CD4-positive, alpha-beta T cell treated with Interleukin-15 for 1 hour (primary cell): Measurements from ENCODE around the gene FURIN.
A peak's percentile ranks its signal among the peaks of the same experiment; 100 is the strongest.
"Not testable (repeated sequence)": the region's sequence is repeated elsewhere in the genome, so short reads cannot be mapped to it uniquely, and the experiment has no call there.

Source experiments
- DNase-seq: peaks from one replicate; pipeline ENCODE4 v3.0.0-alpha.2; 2020

Gene FURIN

GRCh38 chr15:90903733-90904536 lies 35.5 kb downstream of the FURIN start:
- no peak for DNase-seq

GRCh38 chr15:90904746-90905145 lies 36.4 kb downstream of the FURIN start:
- DNase-seq, result no peak

GRCh38 chr15:90905306-90906180 lies 37.2 kb downstream of the FURIN start:
- DNase-seq, result no peak

- DNase-seq, result no peak
These were observed 37.9 kb downstream of the FURIN start for GRCh38 chr15:90906181-90906849.

GRCh38 chr15:90907051-90907660 lies 38.8 kb downstream of the FURIN start:
- DNase-seq, result no peak

GRCh38 chr15:90907838-90908507 lies 39.6 kb downstream of the FURIN start:
- DNase-seq, result no peak

- DNase-seq, result not testable (repeated sequence)
These were observed 41.1 kb downstream of the FURIN start for GRCh38 chr15:90909449-90909848.

- no peak for DNase-seq
These were observed 41.6 kb downstream of the FURIN start for GRCh38 chr15:90909976-90910375.

- no peak for DNase-seq
These were observed 42.3 kb downstream of the FURIN start for GRCh38 chr15:90910441-90911301.

- no peak for DNase-seq
These were observed 42.9 kb downstream of the FURIN start for GRCh38 chr15:90911302-90911623.

GRCh38 chr15:90911906-90912769 lies 43.8 kb downstream of the FURIN start:
- no peak for DNase-seq

- no peak for DNase-seq
These were observed 44.3 kb downstream of the FURIN start for GRCh38 chr15:90912770-90913075.

- peak; percentile 10 for DNase-seq
These were observed 45.1 kb downstream of the FURIN start for GRCh38 chr15:90913398-90913944.

- peak; percentile 41 for DNase-seq
These were observed 46.1 kb downstream of the FURIN start for GRCh38 chr15:90914305-90915080.

GRCh38 chr15:90915216-90915807 lies 46.9 kb downstream of the FURIN start:
- DNase-seq, result no peak

- peak; percentile 75 for DNase-seq
These were observed 47.5 kb downstream of the FURIN start for GRCh38 chr15:90915808-90916440.

- DNase-seq, result no peak
These were observed 48.1 kb downstream of the FURIN start for GRCh38 chr15:90916461-90916860.

- no peak for DNase-seq
These were observed 49.2 kb downstream of the FURIN start for GRCh38 chr15:90917569-90917968.
